GM20000 (cell line): ENCODE results near the gene CHMP1A.
"Not testable (repeated sequence)": the region's sequence is repeated elsewhere in the genome, so short reads cannot be mapped to it uniquely, and the experiment has no call there.

Experiments
- DNase-seq: peaks from one replicate; pipeline ENCODE4 v3.0.0; 2012; ENCODE audit warnings: low spot score
- TF ChIP-seq, protein P1 (sequence below): IDR thresholded peaks from 2 replicates; pipeline ENCODE4 v1.5.1; 2012; ENCODE audit warnings: mild to moderate bottlenecking, control low read depth; ENCODE audit errors: extremely low read depth, missing control alignments

CHMP1A gene

DNA sequence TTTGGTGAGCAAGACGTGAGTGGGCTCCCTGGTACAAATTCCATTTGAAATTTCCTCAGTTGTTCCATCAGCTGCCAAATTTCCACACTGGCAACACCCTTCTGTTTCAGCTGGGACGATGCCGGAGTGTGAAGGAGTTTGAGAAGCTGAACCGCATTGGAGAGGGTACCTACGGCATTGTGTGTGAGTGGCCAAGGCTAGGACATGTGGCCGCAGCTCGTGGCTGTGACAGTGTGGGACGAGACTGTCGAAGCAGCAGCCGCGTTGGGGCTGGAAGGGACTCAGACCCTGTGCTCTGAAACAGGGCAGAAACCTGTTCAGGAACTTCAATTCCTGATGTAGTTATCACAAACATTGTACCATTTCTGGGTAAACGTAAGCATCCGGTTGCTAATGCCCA lies 31.6 kb upstream of the CHMP1A start:
- DNase-seq = no peak
- TF ChIP-seq, protein P1, sequence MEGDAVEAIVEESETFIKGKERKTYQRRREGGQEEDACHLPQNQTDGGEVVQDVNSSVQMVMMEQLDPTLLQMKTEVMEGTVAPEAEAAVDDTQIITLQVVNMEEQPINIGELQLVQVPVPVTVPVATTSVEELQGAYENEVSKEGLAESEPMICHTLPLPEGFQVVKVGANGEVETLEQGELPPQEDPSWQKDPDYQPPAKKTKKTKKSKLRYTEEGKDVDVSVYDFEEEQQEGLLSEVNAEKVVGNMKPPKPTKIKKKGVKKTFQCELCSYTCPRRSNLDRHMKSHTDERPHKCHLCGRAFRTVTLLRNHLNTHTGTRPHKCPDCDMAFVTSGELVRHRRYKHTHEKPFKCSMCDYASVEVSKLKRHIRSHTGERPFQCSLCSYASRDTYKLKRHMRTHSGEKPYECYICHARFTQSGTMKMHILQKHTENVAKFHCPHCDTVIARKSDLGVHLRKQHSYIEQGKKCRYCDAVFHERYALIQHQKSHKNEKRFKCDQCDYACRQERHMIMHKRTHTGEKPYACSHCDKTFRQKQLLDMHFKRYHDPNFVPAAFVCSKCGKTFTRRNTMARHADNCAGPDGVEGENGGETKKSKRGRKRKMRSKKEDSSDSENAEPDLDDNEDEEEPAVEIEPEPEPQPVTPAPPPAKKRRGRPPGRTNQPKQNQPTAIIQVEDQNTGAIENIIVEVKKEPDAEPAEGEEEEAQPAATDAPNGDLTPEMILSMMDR = no peak

DNA sequence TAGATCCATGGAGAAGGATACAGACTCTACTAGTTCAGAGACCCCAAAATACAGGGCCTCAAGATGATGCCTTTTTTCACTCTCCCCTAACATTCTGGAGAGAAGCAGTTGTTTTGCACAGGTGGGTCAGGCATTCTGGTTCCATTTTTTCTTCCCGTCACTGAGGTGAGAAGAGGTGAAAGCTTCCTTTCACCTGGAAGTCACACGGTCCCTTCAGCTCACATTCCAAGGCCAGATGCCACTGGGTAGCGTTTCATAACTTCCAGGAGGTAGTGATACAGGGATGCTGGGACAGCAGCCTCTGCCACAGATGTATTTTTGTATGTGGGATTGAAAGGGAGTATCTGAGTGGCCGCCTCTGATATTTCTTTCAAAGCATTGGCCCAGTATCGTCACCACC lies 30.9 kb upstream of the CHMP1A start:
- TF ChIP-seq, protein P1 = no peak
- DNase-seq = no peak

DNA sequence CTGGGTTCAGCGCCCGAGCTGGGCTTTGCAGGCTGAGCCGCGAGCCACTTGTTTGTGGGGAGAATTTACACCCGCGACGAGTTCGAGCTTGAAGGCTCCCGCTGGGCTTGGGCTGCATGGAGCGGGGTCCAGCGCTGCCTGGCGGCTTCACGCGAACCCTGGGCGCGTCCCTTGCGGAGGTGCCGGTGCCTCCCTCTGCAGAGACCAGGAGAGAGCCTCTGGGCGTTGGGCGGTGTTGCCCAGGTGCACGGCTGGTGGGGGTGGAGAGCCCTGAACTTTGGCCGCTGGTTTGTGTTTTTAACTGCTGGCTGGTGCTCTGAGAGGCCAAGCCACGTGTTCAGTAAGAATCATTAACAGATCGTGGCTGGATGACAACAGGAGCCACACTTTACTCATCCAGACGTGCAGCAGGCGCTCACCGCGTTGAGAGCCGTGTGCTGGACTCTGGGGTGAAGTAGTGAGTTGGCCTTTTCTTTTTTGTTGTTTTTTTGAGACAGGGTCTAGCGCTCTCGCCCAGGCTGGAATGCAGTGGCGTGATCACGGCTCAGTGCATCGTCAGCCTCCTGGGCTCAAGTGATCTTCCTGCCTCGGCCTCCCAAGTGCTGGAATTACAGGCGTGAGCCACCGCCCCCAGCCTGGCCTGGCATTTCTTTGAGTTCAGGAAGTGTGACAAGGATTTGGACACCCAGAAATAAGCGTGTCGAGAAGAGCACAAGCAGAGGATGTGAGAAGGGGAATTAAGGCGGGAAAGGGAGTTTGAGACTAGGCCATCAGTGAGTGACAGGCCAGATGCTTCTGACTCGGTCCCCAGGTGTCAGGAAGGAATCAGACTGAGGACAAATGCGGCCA lies 29.8 kb upstream of the CHMP1A start:
- TF ChIP-seq, protein P1 = no peak
- DNase-seq = peak; percentile 82

DNA sequence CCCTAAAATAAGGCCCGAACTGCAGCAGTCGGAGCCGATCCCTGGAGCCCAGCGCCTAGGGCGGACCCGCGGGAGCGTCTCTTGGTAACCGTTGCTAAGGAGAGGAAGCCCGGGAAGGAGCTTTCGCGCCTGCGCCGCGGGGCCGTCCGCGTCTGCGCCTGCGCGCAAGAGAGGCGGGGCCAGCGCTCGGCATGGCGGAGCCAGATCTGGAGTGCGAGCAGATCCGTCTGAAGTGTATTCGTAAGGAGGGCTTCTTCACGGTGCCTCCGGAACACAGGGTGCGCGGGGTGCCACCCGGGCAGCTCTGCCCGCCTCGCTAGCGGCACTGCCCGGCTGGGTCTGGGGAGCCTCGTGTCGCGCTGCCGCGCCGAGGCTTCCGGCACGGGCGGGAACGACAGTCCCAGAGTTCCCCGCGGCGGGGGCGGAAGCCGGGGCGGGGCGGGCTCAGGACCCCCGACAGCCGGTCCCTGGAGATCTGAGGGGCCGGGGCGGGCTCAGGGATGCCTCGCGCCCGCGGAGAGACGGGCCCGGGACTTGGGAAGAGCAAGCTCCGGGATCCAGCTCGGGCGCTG lies 29.1 kb upstream of the CHMP1A start, which contains the start of gene CDK10:
Gene CDK10, plus strand, starts transcription at position 170 of the 572 bp plus-strand sequence. Its CDS starts 22 bp downstream, at position 192.
- peak; percentile 97 for DNase-seq
- TF ChIP-seq, protein P1 = no peak

DNA sequence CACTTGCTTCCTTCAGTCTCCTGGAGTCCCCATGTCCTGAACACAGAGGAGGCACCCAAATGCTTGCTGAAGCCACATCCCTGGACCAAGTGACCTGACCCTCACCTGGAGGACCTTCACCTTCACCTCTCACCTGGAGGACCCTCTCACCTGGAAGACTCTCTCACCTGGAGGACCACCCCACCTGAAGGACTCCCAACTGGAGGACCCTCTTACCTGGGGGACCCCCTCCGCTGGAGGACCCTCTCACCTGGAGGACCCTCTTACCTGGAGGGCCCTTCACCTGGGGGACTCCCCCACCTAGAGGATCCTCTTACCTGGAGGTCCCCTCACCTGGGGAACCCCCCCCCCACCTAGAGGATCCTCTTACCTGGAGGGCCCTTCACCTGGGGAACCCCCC lies 28.4 kb upstream of the CHMP1A start:
- no peak for DNase-seq
- TF ChIP-seq, protein P1 = no peak

DNA sequence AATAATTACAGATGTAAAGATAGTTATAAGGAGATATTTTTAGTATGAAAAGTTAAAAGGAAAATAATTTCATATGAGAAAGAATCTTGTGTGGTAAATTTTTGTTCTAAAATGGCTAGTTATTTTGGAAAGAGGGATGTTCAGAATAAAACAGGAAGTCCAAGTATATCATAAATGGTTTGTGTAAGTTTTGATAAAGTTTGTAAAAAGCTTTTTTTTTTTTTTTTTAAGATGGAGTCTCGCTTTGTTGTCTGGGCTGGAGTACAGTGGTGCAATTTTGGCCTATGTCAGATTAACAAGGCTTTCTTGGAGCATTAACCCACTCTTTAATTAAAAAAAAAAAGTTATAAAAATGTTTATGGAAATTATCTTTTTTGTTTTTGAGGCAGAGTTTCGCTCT lies 20.8 kb upstream of the CHMP1A start:
- no peak for DNase-seq
- TF ChIP-seq, protein P1 = no peak

DNA sequence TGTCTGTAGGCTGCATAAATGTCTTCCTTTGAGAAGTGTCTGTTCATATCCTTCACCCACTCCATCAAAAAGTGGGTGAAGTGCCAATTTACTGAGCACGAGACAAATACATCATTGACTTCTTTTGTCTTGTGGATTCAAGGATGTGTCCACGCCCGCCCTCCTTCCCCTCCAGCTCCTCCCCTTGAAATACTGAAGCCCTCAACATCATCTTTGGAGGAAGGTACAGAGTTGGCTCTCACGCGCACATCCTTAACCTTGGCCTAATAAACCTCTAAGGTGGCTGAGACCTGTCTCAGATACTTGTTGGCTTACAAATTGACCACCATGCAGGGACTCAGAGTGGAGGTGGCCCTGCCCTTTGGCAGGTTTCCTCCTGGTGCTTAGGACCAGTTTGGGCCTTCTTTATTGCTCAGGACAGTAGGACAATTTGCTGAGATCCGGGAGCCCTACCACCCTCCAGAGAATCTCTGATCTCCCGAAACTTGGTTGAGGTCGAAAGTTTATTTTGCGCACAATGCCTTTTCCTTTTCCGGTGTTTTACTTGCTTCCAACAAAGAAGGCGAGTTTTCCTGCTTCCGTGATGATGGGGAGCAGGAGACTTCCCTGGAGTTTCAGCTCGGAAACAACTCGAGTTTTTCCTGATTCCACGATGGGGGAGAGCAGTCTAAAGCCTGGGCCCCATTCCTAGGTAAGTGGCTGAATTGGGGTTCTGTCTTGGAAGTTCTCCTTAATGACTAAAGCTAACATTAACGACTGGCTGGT lies 14.9 kb upstream of the CHMP1A start:
- TF ChIP-seq, protein P1 = no peak
- no peak for DNase-seq

DNA sequence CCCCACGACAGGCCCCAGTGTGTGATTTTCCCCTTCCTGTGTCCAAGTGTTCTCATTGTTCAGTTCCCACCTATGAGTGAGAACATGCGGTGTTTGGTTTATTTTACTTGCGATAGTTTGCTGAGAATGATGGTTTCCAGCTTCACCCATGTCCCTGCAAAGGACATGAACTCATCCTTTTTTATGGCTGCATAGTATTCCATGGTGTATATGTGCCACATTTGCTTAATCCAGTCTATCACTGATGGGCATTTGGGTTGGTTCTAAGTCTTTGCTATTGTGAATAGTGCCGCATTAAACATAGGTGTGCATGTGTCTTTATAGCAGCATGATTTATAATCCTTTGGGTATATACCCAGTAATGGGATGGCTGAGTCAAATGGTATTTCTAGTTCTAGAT lies 14.1 kb upstream of the CHMP1A start:
- not testable (repeated sequence) for DNase-seq
